Transverse colon (tissue), 4 donors: Measurements from ENCODE around the gene UBFD1. TPM values are rescaled to one million over a fixed set of nuclear protein-coding genes. Genes with fewer than 3 reads are reported as not detected.
"Not testable (repeated sequence)": the region's sequence is repeated elsewhere in the genome, so short reads cannot be mapped to it uniquely, and the experiment has no call there.

Experiments used
- DNase-seq: peaks from one replicate; pipeline ENCODE4 v3.0.0-alpha.2; 2019
- H3K27ac ChIP-seq, 4 donors: fragments of 200-600 bp; sonication (generic); 2 replicates each; pipeline ENCODE4 v1.5.1; 2016 to 2018; ENCODE audit warnings: inconsistent platforms in 4 of 4
- H3K27me3 ChIP-seq: fragments of 200-600 bp; sonication (generic); 2 replicates; pipeline ENCODE4 v1.5.1; 2017; ENCODE audit warnings: inconsistent platforms
- H3K36me3 ChIP-seq, 4 donors: fragments of 200-600 bp; sonication (generic); 2 replicates each; pipeline ENCODE4 v1.5.1; 2017 to 2019; ENCODE audit warnings: inconsistent platforms in 4 of 4
- H3K4me1 ChIP-seq, 4 donors: fragments of 200-600 bp; sonication (generic); 2 replicates each; pipeline ENCODE4 v1.5.1; 2017 to 2020; ENCODE audit warnings: inconsistent platforms in 4 of 4
- H3K4me3 ChIP-seq, 4 donors: fragments of 200-600 bp; sonication (generic); 1 replicate in 1 of 4; 2 replicates in 3 of 4; pipeline versions ENCODE4 v1.5.1 to v1.6.1; 2017 to 2019; ENCODE audit warnings: inconsistent platforms in 4 of 4
- H3K9me3 ChIP-seq, 2 donors: fragments of 200-600 bp; sonication (generic); 2 replicates each; pipeline ENCODE4 v1.5.1; 2017 to 2019; ENCODE audit warnings: inconsistent platforms in 2 of 2
- CTCF ChIP-seq, 5 experiments: fragments of 200-600 bp in 3 of 5; fragments of 450-650 bp in 2 of 5; sonication (generic) in 3 of 5; IDR thresholded peaks; 1 replicate in 2 of 5; 2 replicates in 3 of 5; pipeline ENCODE4 v1.5.1; 2016 to 2017; ENCODE audit warnings: antibody characterized with exemption in 5 of 5, inconsistent platforms in 3 of 5, mild to moderate bottlenecking in 2 of 5, moderate library complexity in 1 of 5
- EP300 ChIP-seq: sonication (generic); formaldehyde crosslinking; IDR thresholded peaks from one replicate; pipeline ENCODE4 v1.6.1; 2017; ENCODE audit warnings: antibody characterized with exemption, low read depth
- POLR2A ChIP-seq: fragments of 450-650 bp; IDR thresholded peaks from one replicate; pipeline ENCODE4 v1.6.1; 2016; ENCODE audit warnings: antibody characterized with exemption, mild to moderate bottlenecking, moderate library complexity
- POLR2AphosphoS5 ChIP-seq, 3 donors: sonication (generic); formaldehyde crosslinking; IDR thresholded peaks; one replicate each; pipeline ENCODE4 v1.6.1; 2016; ENCODE audit warnings: antibody characterized with exemption in 3 of 3
- WGBS, 2 donors: methylation state at CpG; one replicate each; pipeline ENCODE4 v1.1.5; 2018; ENCODE audit warnings: low coverage in 1 of 2; 5-methylcytosine and 5-hydroxymethylcytosine counted together
- in situ Hi-C, 4 donors: fragments of 200-750 bp; cut with MboI; loops; one replicate each; pipeline versions ENCODE4 v1.15.0 to v1.15.1; 2017; ENCODE audit warnings: low sequenced_read_pairs in 3 of 4, low pct_ligation_motif_present in 1 of 4, low pct_unique_long_range_greater_than_20kb in 1 of 4
- intact Hi-C: fragments of 100-400 bp; cut with DNase I; formaldehyde crosslinking; loops from one replicate; pipeline ENCODE4 v1.15.1; 2023; ENCODE audit warnings: low total_unique reads
- total RNA-seq, 4 donors: library from RNA; depleted of rRNA; stranded (reverse); fragments of >200 nt; gene quantifications; one replicate each; pipeline ENCODE4 v1.1.0, GENCODE V29; 2016

Gene UBFD1
- total RNA-seq, 4 donors from 2014 or later = 34.3 to 186 (median 80.6) TPM

DNA sequence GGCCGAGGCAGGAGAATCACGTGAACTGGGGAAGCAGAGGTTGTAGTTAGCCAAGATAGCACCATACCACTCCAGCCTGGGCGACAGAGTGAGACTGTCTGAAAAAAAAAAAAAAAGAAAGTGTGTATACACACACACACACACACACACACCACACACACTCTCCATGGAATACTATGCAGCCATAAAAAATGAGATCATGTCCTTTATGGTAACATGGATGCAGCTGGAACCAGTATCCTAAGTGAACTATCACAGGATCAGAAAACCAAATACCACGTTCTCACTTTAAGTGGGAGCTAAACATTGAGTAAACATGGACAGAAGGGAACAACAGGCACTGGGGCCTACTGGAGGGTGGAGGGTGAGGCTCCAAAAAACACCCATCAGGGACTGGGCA lies 21.8 kb downstream of the UBFD1 start:
- H3K36me3 ChIP-seq = peaks cover 0 to 24% (median 10%) of the 10 kb centered on the region in 4 donors
- no peaks in the 10 kb centered on the region for H3K27me3 ChIP-seq
- no peak overlapping the region for H3K27ac ChIP-seq
- TF ChIP-seq POLR2AphosphoS5 (IDR thresholded peaks at IDR 0.05) = no peak
- TF ChIP-seq CTCF (IDR thresholded peaks at IDR 0.05) = no peak
- no peak for TF ChIP-seq POLR2A
- no peak for DNase-seq
- no peaks in the 10 kb centered on the region for H3K4me1 ChIP-seq
- intact Hi-C loops = no loop called here
- 91% methylated on average over 4 of the region's 4 CpGs; no CpG with 5 or more reads in 1 of the 2 donors for WGBS, 2 donors
- in situ Hi-C loops = no loop called here
- no peak overlapping the region for H3K4me3 ChIP-seq
- no peaks in the 10 kb centered on the region for H3K9me3 ChIP-seq

DNA sequence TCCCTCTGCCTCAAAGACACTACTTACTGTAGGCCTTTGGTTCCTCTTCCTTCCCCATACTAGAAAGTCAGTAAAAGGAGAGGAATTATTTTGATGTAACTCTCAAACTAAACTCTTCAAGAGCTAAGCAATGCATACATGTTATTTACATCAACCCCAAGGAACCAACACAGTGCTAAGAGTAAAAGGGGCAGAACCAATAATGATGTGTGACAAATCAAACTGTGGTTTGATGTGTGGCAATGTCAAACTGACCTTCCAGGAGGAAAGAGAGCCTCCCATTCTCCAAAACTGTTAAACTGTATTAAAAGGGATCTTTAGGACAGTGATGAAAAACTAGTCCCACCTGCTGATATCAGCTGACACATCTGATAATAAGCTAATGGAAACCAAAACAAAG lies 22.9 kb downstream of the UBFD1 start:
- H3K4me1 ChIP-seq = no peaks in the 10 kb centered on the region
- in situ Hi-C loops = no loop called here
- no peak overlapping the region for H3K4me3 ChIP-seq
- no peaks in the 10 kb centered on the region for H3K9me3 ChIP-seq
- H3K36me3 ChIP-seq = peaks cover 0 to 34% (median 14%) of the 10 kb centered on the region in 4 donors
- no peak for DNase-seq
- intact Hi-C loops = no loop called here
- H3K27me3 ChIP-seq = no peaks in the 10 kb centered on the region
- no peak overlapping the region for H3K27ac ChIP-seq
- no peak for TF ChIP-seq CTCF (IDR thresholded peaks at IDR 0.05)
- TF ChIP-seq POLR2AphosphoS5 (IDR thresholded peaks at IDR 0.05) = no peak
- TF ChIP-seq EP300 = no peak
- TF ChIP-seq POLR2A = no peak

DNA sequence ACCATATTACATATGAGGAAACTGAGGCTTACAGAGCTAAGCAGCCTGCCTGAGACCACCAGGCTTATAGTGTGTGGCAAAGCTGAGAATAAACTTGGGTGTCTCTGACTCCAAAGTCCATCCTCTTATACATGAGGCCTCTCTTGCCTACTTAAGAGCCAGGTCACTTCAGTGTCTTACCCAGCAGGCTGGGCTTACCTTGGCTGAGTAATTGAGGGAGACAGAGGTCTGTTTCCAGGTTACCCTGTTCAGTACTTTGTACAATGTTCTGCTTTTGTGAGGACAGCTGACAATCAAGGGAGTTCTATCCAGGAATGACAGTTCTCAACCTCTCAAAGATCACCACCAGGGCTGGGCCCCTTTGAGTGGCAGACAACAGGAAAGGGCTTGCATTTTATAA lies 24.2 kb downstream of the UBFD1 start:
- H3K27me3 ChIP-seq = no peaks in the 10 kb centered on the region
- peaks cover 0 to 36% (median 16%) of the 10 kb centered on the region in 4 donors for H3K36me3 ChIP-seq
- DNase-seq = no peak

DNA sequence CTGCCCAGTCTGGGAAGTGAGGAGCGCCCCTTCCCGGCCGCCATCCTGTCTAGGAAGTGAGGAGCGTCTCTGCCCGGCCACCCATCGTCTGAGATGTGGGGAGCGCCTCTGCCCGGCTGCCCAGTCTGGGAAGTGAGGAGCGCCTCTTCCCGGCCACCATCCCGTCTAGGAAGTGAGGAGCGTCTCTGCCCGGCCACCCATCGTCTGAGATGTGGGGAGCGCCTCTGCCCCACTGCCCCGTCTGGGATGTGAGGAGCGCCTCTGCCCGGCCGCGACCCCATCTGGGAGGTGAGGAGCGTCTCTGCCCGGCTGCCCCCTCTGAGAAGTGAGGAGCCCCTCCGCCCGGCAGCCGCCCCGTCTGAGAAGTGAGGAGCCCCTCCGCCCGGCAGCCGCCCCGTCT lies 25.7 kb downstream of the UBFD1 start:
- H3K4me3 ChIP-seq, H3K4me1 ChIP-seq, H3K9me3 ChIP-seq, H3K27me3 ChIP-seq, in situ Hi-C loops, H3K27ac ChIP-seq, DNase-seq, intact Hi-C loops: not testable (repeated sequence)
- WGBS, 2 donors = 92% methylated on average over 11 of the region's 30 CpGs; no CpG with 5 or more reads in 1 of the 2 donors
- H3K36me3 ChIP-seq = peaks cover 0 to 39% (median 16%) of the 10 kb centered on the region in 4 donors

More for the DNA sequence above, 24.2 kb downstream of the UBFD1 start:
- no peak overlapping the region for H3K4me3 ChIP-seq
- TF ChIP-seq POLR2AphosphoS5 (IDR thresholded peaks at IDR 0.05) (no peak), POLR2A (no peak), CTCF (IDR thresholded peaks at IDR 0.05) (no peak), EP300 (no peak)
- no peak overlapping the region for H3K27ac ChIP-seq
- no peaks in the 10 kb centered on the region for H3K4me1 ChIP-seq
- no peaks in the 10 kb centered on the region for H3K9me3 ChIP-seq
- in situ Hi-C loops = no loop called here
- intact Hi-C loops = no loop called here
